SK-N-SH (cell line): Measurements from ENCODE around the gene STS. TPM values are rescaled to one million over a fixed set of nuclear protein-coding genes. Genes with fewer than 3 reads are reported as not detected.

Experiments used
- CTCF ChIA-PET: fragments of 300-600, 350-600 bp; formaldehyde crosslinking; extraction: SDS; loops from one replicate; lab custom pipeline; 2021; lab: Yijun Ruan, JAX
- POLR2A ChIA-PET: fragments of 350-600 bp; sonication (Branson Sonifier 250); formaldehyde crosslinking; extraction: SDS; loops from one replicate; lab custom pipeline; 2020; ENCODE audit warnings: antibody characterized with exemption, inconsistent platforms; lab: Yijun Ruan, JAX
- DNase-seq: peaks from one replicate; pipeline ENCODE4 v3.0.0; 2012
- H2AFZ ChIP-seq: fragments of 200-600 bp; sonication (generic); 2 replicates; pipeline ENCODE4 v1.8.1; 2016; ENCODE audit warnings: antibody characterized with exemption, mild to moderate bottlenecking, low read depth
- H3F3A ChIP-seq: fragments of 200-600 bp; sonication (generic); replicated peaks from 2 replicates; pipeline ENCODE3; 2016; ENCODE audit warnings: antibody characterized with exemption, mild to moderate bottlenecking; ENCODE audit not compliant: insufficient read depth
- H3K27ac ChIP-seq, 2 experiments: fragments of 200-500 bp in 1 of 2; fragments of 200-600 bp in 1 of 2; sonication (Bioruptor generic) in 1 of 2; sonication (generic), shearing (Covaris generic) in 1 of 2; 2 replicates each; pipeline versions ENCODE4 v1.5.1 to v1.6.1; 2014 to 2016; ENCODE audit warnings: low read depth in 2 of 2, inconsistent platforms in 1 of 2, low read length in 1 of 2, mild to moderate bottlenecking in 1 of 2, mixed read lengths in 1 of 2
- H3K27me3 ChIP-seq: fragments of 200-600 bp; sonication (generic), shearing (Covaris generic); 2 replicates; pipeline ENCODE4 v1.6.1; 2016; ENCODE audit warnings: mixed run types; ENCODE audit not compliant: insufficient read depth
- H3K36me3 ChIP-seq, 2 experiments: fragments of 200-500 bp in 1 of 2; fragments of 200-600 bp in 1 of 2; sonication (Bioruptor generic) in 1 of 2; sonication (generic) in 1 of 2; replicated peaks in 1 of 2; 2 replicates each; pipeline versions ENCODE3 to v1.5.1; 2014 to 2016; ENCODE audit warnings: low read length in 1 of 2, mild to moderate bottlenecking in 1 of 2; ENCODE audit not compliant: insufficient read depth in 2 of 2, control insufficient read depth in 1 of 2
- H3K4me1 ChIP-seq, 2 experiments: fragments of 200-500 bp in 1 of 2; fragments of 200-600 bp in 1 of 2; sonication (Bioruptor generic) in 1 of 2; sonication (generic), shearing (Covaris generic) in 1 of 2; 2 replicates each; pipeline versions ENCODE4 v1.5.1 to v1.6.1; 2014 to 2016; ENCODE audit warnings: low read depth in 1 of 2, low read length in 1 of 2, mixed run types in 1 of 2; ENCODE audit not compliant: insufficient read depth in 2 of 2, control insufficient read depth in 1 of 2
- H3K4me2 ChIP-seq: fragments of 200-600 bp; sonication (generic), shearing (Covaris generic); 2 replicates; pipeline ENCODE4 v1.6.1; 2017; ENCODE audit warnings: mixed run types
- H3K4me3 ChIP-seq, 2 experiments: fragments of 200-500 bp in 1 of 2; fragments of 200-600 bp in 1 of 2; sonication (Bioruptor generic) in 1 of 2; sonication (generic), shearing (Covaris generic) in 1 of 2; 2 replicates each; pipeline versions ENCODE4 v1.5.1 to v1.8.1; 2014 to 2016; ENCODE audit warnings: low read depth in 2 of 2, inconsistent platforms in 1 of 2, low read length in 1 of 2, mild to moderate bottlenecking in 1 of 2, mixed read lengths in 1 of 2, moderate library complexity in 1 of 2
- H3K79me2 ChIP-seq: fragments of 200-600 bp; sonication (generic); 2 replicates; pipeline ENCODE4 v1.8.1; 2017; ENCODE audit warnings: mild to moderate bottlenecking; ENCODE audit not compliant: insufficient read depth
- H3K9ac ChIP-seq: fragments of 200-600 bp; sonication (generic); 2 replicates; pipeline ENCODE4 v1.6.1; 2017; ENCODE audit warnings: mixed run types
- H3K9me2 ChIP-seq: fragments of 200-600 bp; sonication (generic); 2 replicates; pipeline ENCODE4 v1.6.1; 2017; ENCODE audit warnings: mixed run types
- H3K9me3 ChIP-seq: fragments of 200-600 bp; sonication (generic); 2 replicates; pipeline ENCODE4 v1.6.1; 2017; ENCODE audit warnings: mixed run types, mild to moderate bottlenecking, moderate library complexity
- H4K20me1 ChIP-seq: fragments of 200-600 bp; sonication (generic); 2 replicates; pipeline ENCODE4 v1.6.1; 2017; ENCODE audit warnings: mild to moderate bottlenecking, mixed run types; ENCODE audit not compliant: insufficient read depth
- ELF1 ChIP-seq: IDR thresholded peaks from 2 replicates; pipeline ENCODE4 v1.4.0; 2012
- EP300 ChIP-seq, 2 experiments: IDR thresholded peaks; 2 replicates each; pipeline versions ENCODE4 v1.4.0 to v1.6.1; 2012; ENCODE audit warnings: borderline replicate concordance in 1 of 2, low read depth in 1 of 2, low read length in 1 of 2
- EZH2phosphoT487 ChIP-seq: fragments of 200-600 bp; sonication (generic); IDR thresholded peaks from 2 replicates; pipeline ENCODE4 v1.6.1; 2017; ENCODE audit warnings: low read depth, mixed run types, mild to moderate bottlenecking, antibody characterized with exemption, moderate library complexity, borderline replicate concordance
- FOSL2 ChIP-seq: IDR thresholded peaks from 2 replicates; pipeline ENCODE4 v1.4.0; 2012; ENCODE audit warnings: low read depth, mild to moderate bottlenecking, moderate library complexity, borderline replicate concordance
- FOXJ3 ChIP-seq: sonication (generic); formaldehyde crosslinking; IDR thresholded peaks from 2 replicates; pipeline ENCODE4 v1.5.1; 2020; ENCODE audit warnings: mild to moderate bottlenecking, missing genetic modification reagents
- GABPA ChIP-seq: IDR thresholded peaks from 2 replicates; pipeline ENCODE4 v1.4.0; 2012; ENCODE audit warnings: low read depth, mild to moderate bottlenecking
- JUND ChIP-seq: IDR thresholded peaks from 2 replicates; pipeline ENCODE4 v1.4.0; 2012
- MEF2A ChIP-seq: IDR thresholded peaks from 2 replicates; pipeline ENCODE4 v1.4.0; 2012; ENCODE audit warnings: low read depth, borderline replicate concordance
- MXI1 ChIP-seq: IDR thresholded peaks from 2 replicates; pipeline ENCODE4 v1.6.1; 2012; ENCODE audit warnings: mild to moderate bottlenecking, low read depth, low read length, improper control_type of control experiment
- NFIC ChIP-seq: IDR thresholded peaks from 2 replicates; pipeline ENCODE4 v1.4.0; 2012; ENCODE audit warnings: borderline replicate concordance
- NRF1 ChIP-seq: IDR thresholded peaks from 2 replicates; pipeline ENCODE4 v1.6.1; 2012; ENCODE audit warnings: low read depth, mild to moderate bottlenecking, low read length
- RAD21 ChIP-seq: IDR thresholded peaks from 2 replicates; pipeline ENCODE4 v1.6.1; 2012; ENCODE audit warnings: mild to moderate bottlenecking, low read length
- SIN3A ChIP-seq: IDR thresholded peaks from 2 replicates; pipeline ENCODE4 v1.6.1; 2012; ENCODE audit warnings: low read depth, mild to moderate bottlenecking, low read length, moderate library complexity, borderline replicate concordance
- SMC3 ChIP-seq: IDR thresholded peaks from 2 replicates; pipeline ENCODE4 v1.6.1; 2012; ENCODE audit warnings: low read depth, low read length, improper control_type of control experiment
- TAF1 ChIP-seq: IDR thresholded peaks from 2 replicates; pipeline ENCODE4 v1.6.1; 2012; ENCODE audit warnings: low read depth, mild to moderate bottlenecking, low read length, moderate library complexity, borderline replicate concordance
- TEAD4 ChIP-seq: IDR thresholded peaks from 2 replicates; pipeline ENCODE4 v1.4.0; 2012; ENCODE audit warnings: mild to moderate bottlenecking, borderline replicate concordance; ENCODE audit not compliant: insufficient read depth
- USF1 ChIP-seq: IDR thresholded peaks from 2 replicates; pipeline ENCODE4 v1.4.0; 2012; ENCODE audit warnings: low read depth, borderline replicate concordance
- YY1 ChIP-seq: IDR thresholded peaks from 2 replicates; pipeline ENCODE4 v1.4.0; 2012; ENCODE audit warnings: low read depth, mild to moderate bottlenecking
- ZBTB33 ChIP-seq: IDR thresholded peaks from 2 replicates; pipeline ENCODE4 v1.4.0; 2012; ENCODE audit warnings: low read depth, borderline replicate concordance
- WGBS: methylation state at CpG from one replicate; pipeline ENCODE4 v1.1.6; 2017; ENCODE audit warnings: low lambda C conversion rate; 5-methylcytosine and 5-hydroxymethylcytosine counted together
- polyA plus RNA-seq, 3 experiments: library from polyadenylated mRNA; depleted of rRNA; stranded (reverse); fragments of >200 nt; gene quantifications; 2 replicates each; pipeline ENCODE4 v1.2.3, GENCODE V29; 2012
- TF ChIP-seq, protein P1 (sequence below): fragments of 150-350 bp; IDR thresholded peaks from 2 replicates; pipeline ENCODE4 v1.6.1; 2017; ENCODE audit warnings: antibody characterized with exemption, low read length, low read depth, borderline replicate concordance
- TF ChIP-seq, protein P2 (sequence below): IDR thresholded peaks from 2 replicates; pipeline ENCODE4 v1.4.0; 2012; ENCODE audit warnings: low read depth

STS gene
- polyA plus RNA-seq, 1 of the 3 experiments (the other 2 are of a cell fraction), result 1.1 TPM

DNA sequence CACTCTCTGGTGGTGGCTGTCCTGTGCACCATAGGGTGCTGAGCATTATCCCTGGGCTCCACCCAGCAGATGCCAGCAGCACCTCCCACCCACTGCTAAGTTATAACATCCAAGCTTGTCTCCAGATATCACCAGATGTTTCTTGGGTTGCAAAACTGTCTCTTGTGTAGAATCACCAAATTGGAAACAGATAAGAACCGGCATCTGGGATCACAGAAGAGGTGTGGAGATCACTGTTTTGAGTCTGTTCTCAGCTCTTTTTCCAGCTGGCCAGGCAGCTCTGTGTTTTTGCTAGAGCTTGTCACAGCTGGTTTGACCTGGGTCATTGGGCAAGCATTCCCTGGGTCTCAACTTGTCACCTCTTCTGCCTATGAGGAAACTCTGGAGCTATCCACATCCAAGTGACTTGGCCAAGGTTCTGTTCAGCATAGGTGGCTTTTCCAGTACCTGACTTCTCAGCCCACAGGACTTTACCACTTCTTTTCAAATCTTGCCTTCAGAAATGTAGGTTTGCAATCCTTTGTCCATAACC is 15.7 kb downstream of the STS start:
- Histone ChIP-seq H3F3A (no peaks in the 10 kb centered on the region), H3K27ac (no peak overlapping the region), H3K36me3 (no peaks in the 10 kb centered on the region), H3K4me1 (no peaks in the 10 kb centered on the region; a peak in 1 of 4 replicates), H3K79me2 (no peaks in the 10 kb centered on the region), H3K9me3 (no peaks in the 10 kb centered on the region), H3K4me2 (no peak overlapping the region), H3K9me2 (no peaks in the 10 kb centered on the region), H4K20me1 (no peaks in the 10 kb centered on the region), H2AFZ (no peak overlapping the region), H3K9ac (no peak overlapping the region), H3K27me3 (no peaks in the 10 kb centered on the region), H3K4me3 (no peak overlapping the region)
- no peak for TF ChIP-seq TEAD4
- TF ChIP-seq GABPA, result no peak
- TF ChIP-seq SIN3A, result no peak
- TF ChIP-seq EP300 (IDR thresholded peaks at IDR 0.05; ENCODE audit: borderline replicate concordance in 1 of 2, low read depth in 1 of 2, low read length in 1 of 2), result no peak; a peak in 1 of 4 replicates
- no peak for TF ChIP-seq YY1
- no peak for TF ChIP-seq ZBTB33
- TF ChIP-seq NFIC, result no peak
- TF ChIP-seq FOSL2, result no peak
- TF ChIP-seq, protein P1, sequence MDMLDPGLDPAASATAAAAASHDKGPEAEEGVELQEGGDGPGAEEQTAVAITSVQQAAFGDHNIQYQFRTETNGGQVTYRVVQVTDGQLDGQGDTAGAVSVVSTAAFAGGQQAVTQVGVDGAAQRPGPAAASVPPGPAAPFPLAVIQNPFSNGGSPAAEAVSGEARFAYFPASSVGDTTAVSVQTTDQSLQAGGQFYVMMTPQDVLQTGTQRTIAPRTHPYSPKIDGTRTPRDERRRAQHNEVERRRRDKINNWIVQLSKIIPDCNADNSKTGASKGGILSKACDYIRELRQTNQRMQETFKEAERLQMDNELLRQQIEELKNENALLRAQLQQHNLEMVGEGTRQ, result no peak
- no peak for TF ChIP-seq FOXJ3 (CRISPR knock-in tag)
- TF ChIP-seq RAD21, result no peak
- TF ChIP-seq, protein P2, sequence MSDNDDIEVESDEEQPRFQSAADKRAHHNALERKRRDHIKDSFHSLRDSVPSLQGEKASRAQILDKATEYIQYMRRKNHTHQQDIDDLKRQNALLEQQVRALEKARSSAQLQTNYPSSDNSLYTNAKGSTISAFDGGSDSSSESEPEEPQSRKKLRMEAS, result no peak
- TF ChIP-seq ELF1, result no peak
- no peak for TF ChIP-seq MEF2A
- POLR2A ChIA-PET, result no interaction called here
- WGBS, result no CpG with 5 or more reads among the region's 1 CpG
- CTCF ChIA-PET, result no interaction called here
- DNase-seq, result peak; percentile 21

DNA sequence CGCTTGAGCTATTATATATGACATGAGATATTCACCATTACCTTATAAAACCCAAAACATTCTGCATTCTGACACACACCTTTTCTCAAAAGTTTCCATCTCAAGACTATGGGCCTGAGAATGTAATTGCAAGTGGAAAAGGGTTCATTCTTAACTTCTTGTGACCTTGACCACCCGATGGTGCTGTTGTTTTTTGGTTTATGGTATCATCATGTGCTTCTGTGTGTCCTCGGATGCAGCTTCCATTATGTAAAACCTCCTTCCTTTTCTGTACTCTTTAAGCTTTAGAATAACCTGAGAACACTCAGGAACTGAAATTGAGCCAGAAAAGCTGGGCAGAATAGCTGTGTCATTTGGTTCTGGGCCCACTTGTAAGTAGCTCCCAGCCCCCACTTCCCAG is 16.7 kb downstream of the STS start:
- POLR2A ChIA-PET, result no interaction called here
- H3K9ac ChIP-seq, result no peak overlapping the region
- H2AFZ ChIP-seq, result no peak overlapping the region
- no peaks in the 10 kb centered on the region for H3F3A ChIP-seq
- WGBS, result 18% methylated on average over 3 of the region's 3 CpGs
- DNase-seq, result no peak
- H3K9me3 ChIP-seq, result no peaks in the 10 kb centered on the region
- no peak for TF ChIP-seq SMC3
- no peak for TF ChIP-seq USF1
- no peak for TF ChIP-seq GABPA
- TF ChIP-seq TEAD4, result no peak
- TF ChIP-seq JUND, result no peak
- TF ChIP-seq YY1, result no peak
- no peak for TF ChIP-seq TAF1
- no peak for TF ChIP-seq MXI1
- TF ChIP-seq NFIC, result no peak
- no peak for TF ChIP-seq SIN3A
- TF ChIP-seq ELF1, result no peak
- TF ChIP-seq MEF2A, result no peak
- TF ChIP-seq NRF1, result no peak
- TF ChIP-seq EZH2phosphoT487, result no peak
- TF ChIP-seq, all 33 proteins: peak for 0
- H3K9me2 ChIP-seq, result no peaks in the 10 kb centered on the region
- no peaks in the 10 kb centered on the region for H3K79me2 ChIP-seq
- no peak overlapping the region for H3K4me3 ChIP-seq
- H3K27ac ChIP-seq, result no peak overlapping the region
- no peaks in the 10 kb centered on the region; a peak in 1 of 4 replicates for H3K4me1 ChIP-seq
- CTCF ChIA-PET, result interaction anchor here (1.0 kb wide), 1 partner anchor 9 kb away, joined by 4 read pairs; no protein-coding TSS in a partner anchor
- H3K27me3 ChIP-seq, result no peaks in the 10 kb centered on the region
- no peaks in the 10 kb centered on the region for H3K36me3 ChIP-seq
- no peaks in the 10 kb centered on the region for H4K20me1 ChIP-seq
- no peak overlapping the region for H3K4me2 ChIP-seq
